Measurements from ENCODE around the gene FYCO1.
A peak's percentile ranks its signal among the peaks of the same experiment; 100 is the strongest.

The FYCO1 gene

DNA sequence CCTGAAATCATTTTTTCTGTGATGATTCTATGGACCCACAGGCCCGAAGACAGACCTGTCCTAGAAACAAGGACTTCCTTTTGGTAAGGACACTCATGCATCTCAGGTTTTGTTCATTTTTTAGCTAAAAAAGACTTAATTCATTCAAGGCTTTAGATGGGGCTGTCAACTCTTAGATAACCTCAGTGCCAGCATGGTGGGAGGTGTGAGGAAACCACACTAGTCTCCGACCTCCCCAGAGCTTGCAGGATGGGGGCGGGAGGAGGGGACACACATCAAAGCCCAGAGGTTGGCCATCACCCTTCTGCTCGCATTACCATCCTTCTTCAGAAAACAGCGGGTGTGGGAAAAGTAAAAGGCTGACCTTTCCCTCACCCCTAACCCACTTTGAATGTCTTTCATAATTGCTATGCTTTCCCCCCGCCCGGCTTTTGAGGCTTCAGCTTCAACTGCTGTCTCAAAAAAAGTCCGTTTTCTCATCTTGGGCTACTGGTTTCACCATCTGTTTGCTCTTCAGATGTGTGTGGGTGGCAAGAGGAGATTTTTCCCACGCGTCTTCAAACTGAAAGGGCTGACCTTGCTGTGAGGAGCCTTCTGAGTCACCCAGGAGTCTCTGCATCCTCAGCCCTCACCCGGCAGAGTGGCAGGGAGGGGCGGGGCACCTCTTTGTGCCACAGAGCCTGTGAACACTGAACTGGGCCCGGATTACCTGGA, 79.9 kb downstream of the FYCO1 start:
- peak; percentile 51 to 58 for DNase-seq (ENCODE audit: low read depth in 2 of 2)

DNA sequence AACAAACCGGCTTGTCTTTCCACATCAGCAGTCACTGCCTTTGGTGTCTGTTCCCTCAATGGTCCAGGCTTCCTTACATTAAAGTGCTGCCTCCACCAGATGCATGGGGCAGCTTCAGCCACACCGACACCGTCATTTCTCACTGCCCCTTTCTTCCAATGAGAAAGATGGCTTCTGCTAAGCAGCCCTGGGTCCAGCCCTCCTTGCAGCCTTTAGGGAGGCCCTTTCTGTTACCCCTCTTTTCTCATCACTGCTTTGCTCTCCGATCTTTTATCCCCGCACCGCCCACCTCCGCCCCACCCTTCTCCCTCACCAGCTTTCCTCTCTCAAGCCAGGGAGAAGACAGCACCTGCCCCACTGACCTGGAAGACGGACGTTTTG, 80.6 kb downstream of the FYCO1 start:
- DNase-seq (ENCODE audit: low read depth in 2 of 2): no peak

GRCh38 chr3:45914362-45915058, 81.1 kb downstream of the FYCO1 start:
- DNase-seq (ENCODE audit: low read depth in 2 of 2): no peak

- no peak for DNase-seq (ENCODE audit: low read depth in 2 of 2)
These were observed 83.2 kb downstream of the FYCO1 start for GRCh38 chr3:45912435-45912834.

- no peak for DNase-seq (ENCODE audit: low read depth in 2 of 2)
These were observed 84.0 kb downstream of the FYCO1 start for GRCh38 chr3:45911511-45912226.

- DNase-seq (ENCODE audit: low read depth in 2 of 2): no peak
These were observed 84.7 kb downstream of the FYCO1 start for GRCh38 chr3:45910892-45911291.

DNA sequence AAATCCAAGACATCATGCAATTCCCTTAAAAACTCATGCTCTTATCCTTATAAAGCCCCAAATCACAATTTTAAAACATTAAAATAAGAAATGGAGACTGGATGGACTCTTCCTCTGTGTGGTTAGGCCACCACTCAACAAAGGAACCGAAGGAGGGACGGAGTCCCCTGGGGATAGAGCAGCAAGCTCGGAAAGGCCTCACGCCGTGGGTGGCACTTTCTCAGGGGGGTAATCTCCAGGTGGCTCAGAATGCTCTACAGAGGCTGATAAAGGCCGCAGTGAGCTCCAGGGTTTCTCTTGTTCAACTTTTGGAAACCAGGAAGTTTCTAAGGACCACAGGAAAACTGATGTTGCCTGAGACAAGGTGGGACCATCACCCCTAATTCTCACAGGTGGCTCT, 86.1 kb downstream of the FYCO1 start:
- no peak for DNase-seq (ENCODE audit: low read depth in 2 of 2)

GRCh38 chr3:45908761-45909160, 86.9 kb downstream of the FYCO1 start:
- DNase-seq (ENCODE audit: low read depth in 2 of 2): no peak

- no peak for DNase-seq (ENCODE audit: low read depth in 2 of 2)
These were observed 87.6 kb downstream of the FYCO1 start for GRCh38 chr3:45907769-45908705.

DNA sequence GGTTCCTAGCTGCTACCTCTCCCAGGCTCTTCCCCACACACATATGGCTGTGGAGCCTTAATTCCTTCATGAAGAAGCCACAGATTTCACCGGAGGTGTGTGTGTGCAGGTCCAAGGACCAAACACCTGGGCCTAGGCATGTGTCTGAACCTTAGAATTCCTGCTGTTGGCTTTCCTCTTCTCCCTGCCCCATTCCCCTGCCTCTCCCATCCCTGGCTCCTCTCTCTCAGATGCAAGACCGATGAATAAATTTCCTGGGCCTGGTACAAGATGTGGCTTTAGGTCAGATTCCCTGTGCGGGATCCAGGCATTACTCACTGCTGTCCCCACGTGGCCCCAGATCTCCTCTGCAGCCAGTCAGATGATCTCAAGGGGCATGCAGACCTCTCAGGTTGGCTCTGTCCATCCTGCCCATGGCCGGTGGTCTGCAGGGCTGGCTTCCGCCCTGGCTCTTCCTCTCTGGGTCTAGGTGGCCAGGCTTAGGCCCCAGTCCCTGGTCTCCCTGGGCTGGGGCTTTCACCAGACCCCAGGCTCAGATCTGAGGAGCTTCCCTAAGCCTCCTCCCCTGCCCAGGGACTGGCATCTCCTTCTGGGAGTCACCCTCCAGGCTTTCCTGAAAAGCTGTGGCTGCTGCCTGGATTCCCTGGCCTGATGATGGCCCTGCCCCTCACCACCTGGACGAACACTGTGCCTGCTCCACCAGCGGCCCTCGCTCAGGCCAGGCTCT, 88.8 kb downstream of the FYCO1 start:
- DNase-seq (ENCODE audit: low read depth in 2 of 2): no peak

DNA sequence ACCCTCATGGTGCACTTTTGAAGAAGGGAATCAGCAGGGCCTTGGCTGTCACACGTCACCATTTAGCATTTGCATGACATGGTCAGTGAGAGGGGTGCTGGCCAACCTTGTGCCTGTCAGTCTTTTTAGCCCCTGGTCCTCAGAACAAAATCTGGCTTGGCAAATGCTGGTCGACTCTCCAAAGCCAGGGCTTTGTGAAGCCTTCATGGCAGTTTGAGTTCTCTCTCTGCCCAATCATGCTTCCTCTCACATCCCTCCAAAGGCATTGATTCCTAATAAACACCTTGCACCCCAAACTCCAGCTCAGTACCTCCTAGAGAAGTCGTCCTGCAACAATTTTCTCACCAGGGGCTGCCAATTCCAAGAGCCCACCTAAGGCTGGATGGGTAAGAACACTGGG, 89.9 kb downstream of the FYCO1 start:
- no peak for DNase-seq (ENCODE audit: low read depth in 2 of 2)

- no peak for DNase-seq (ENCODE audit: low read depth in 2 of 2)
These were observed 90.7 kb downstream of the FYCO1 start for GRCh38 chr3:45904931-45905330.

GRCh38 chr3:45896956-45897355, 98.7 kb downstream of the FYCO1 start:
- DNase-seq (ENCODE audit: low read depth in 2 of 2): no peak

DNA sequence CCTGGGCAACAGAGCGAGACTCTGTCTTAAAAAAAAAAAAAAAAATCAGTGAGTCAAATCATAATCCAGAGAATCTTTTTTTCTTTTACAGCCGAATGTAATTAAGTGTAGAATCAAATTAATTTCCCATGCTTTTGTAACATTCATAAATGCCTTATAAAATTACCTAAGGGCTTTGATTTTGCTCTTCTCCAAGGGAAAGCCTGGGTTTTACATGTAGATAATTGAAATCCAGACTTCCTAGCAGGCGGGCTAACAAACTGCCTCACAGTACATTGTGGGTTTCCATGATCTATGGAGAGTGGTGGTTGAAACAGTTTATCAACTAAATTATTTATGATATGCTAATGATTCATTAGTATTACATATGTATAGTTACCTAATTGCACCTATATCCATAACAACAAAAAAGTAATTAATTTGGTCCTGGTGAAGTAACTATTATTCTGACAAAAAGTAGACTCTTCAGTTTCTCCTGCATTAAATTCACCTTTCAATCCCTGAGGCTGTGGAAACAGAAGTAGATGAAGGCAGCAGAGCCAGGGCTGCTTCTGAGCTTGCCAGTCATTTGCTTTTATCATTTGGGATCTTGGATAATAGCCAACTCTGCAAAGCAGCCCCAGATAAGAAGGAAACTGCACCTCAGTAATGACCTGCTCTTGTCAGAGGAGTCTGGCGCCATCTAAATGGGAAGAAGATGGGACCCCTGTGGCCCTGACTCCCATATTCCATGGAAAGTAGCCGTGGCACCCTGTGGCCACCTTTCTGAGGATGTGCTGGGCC, 99.7 kb downstream of the FYCO1 start:
- no peak for DNase-seq (ENCODE audit: low read depth in 2 of 2)

- DNase-seq (ENCODE audit: low read depth in 2 of 2): no peak
These were observed 101.6 kb downstream of the FYCO1 start for GRCh38 chr3:45894015-45894414.

GRCh38 chr3:45892161-45892560, 103.5 kb downstream of the FYCO1 start:
- DNase-seq (ENCODE audit: low read depth in 2 of 2): no peak

DNA sequence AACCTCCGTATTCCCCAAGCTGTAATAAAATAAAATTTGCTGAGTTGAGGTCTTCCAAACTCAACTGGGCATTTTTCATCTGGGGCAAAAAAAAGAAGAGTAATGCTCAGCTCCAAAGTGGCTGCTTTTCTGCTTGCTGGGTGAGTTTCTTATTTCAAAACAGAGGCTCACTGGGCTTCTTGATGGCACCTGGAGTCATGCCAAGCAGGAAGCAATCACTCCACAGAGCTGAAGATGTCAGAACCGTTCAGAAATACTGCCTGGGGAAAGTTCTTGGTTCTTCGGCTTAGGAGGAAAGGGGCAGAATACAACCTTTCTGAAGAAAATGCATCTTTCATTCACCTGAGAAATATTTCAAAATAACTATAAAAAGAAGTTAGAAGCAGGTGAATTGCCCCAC, 105.2 kb downstream of the FYCO1 start:
- no peak for DNase-seq (ENCODE audit: low read depth in 2 of 2)

DNA sequence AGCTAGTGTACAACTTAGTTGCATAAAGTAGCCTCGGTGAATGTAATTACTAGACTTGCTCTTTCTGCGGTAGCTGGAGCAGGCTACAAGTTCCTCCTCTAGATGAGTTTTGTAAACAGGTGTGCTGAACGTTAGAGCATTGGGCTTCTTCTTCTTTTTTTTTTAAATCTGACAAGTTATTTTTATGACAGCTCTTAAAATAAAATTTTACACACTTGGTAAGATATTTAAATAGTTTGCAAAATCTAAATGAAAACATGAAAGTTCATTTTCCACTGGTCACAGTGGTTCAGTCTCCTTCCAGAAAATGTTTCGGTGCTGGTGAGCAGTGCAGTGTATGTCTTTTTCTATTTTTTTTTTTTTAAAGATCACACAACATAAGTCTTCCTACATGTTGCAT, 106.3 kb downstream of the FYCO1 start:
- DNase-seq (ENCODE audit: low read depth in 2 of 2): no peak

DNA sequence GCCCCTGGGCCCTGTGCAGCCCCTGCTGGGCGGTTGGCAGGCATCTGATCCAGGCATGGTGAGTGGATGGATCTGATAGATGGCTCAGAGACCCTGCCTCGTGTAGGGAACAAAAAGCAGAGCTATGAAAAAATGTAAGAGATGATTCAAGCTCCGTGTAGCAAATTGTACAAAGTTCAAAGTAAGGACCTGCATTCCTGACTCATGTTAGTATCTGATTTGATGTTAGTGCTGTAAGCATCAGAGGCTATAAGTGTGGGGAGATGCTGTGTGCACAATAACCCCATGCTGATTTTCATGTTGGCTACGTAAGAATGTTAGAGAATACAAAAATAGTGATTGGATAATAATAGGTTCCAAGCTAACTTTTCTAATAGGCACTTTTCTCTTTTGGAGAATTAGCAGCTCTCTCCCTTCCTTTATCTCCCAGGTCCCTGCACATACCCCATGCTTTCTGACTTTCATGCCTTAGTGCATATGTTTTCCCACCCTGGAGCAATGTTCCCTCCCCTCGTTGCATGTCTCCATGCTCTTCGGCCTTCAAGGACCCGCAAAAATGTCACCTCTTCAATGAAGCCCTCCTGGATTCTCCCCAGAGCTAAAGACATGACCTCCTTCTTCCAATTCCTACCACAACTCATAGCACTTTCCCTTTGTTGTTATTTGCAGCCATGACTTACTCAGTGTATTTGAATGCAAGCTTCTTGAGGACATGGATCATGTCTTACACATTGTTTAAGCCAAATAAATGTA, 107.7 kb downstream of the FYCO1 start:
- DNase-seq (ENCODE audit: low read depth in 2 of 2): no peak

- DNase-seq (ENCODE audit: low read depth in 2 of 2): no peak
These were observed 108.3 kb downstream of the FYCO1 start for GRCh38 chr3:45887285-45887684.
